Esophagus mucosa (tissue), 1 donor: ENCODE measurements around the gene FOXI1. TPM values are rescaled to one million over a fixed set of nuclear protein-coding genes. Genes with fewer than 3 reads are reported as not detected.

ENCODE experiments used
- ATAC-seq: fragments of 200-7000 bp; cut with Tn5 transposase; one replicate; pipeline ENCODE4 v1.9.1; 2020
- total RNA-seq: library from RNA; stranded (reverse); gene quantifications from one replicate; pipeline ENCODE4 v1.2.4, GENCODE V29; 2023
- donor health status: DM: yes; HTN: yes; CAD: no.

Gene FOXI1
- 0.16 TPM for total RNA-seq

DNA sequence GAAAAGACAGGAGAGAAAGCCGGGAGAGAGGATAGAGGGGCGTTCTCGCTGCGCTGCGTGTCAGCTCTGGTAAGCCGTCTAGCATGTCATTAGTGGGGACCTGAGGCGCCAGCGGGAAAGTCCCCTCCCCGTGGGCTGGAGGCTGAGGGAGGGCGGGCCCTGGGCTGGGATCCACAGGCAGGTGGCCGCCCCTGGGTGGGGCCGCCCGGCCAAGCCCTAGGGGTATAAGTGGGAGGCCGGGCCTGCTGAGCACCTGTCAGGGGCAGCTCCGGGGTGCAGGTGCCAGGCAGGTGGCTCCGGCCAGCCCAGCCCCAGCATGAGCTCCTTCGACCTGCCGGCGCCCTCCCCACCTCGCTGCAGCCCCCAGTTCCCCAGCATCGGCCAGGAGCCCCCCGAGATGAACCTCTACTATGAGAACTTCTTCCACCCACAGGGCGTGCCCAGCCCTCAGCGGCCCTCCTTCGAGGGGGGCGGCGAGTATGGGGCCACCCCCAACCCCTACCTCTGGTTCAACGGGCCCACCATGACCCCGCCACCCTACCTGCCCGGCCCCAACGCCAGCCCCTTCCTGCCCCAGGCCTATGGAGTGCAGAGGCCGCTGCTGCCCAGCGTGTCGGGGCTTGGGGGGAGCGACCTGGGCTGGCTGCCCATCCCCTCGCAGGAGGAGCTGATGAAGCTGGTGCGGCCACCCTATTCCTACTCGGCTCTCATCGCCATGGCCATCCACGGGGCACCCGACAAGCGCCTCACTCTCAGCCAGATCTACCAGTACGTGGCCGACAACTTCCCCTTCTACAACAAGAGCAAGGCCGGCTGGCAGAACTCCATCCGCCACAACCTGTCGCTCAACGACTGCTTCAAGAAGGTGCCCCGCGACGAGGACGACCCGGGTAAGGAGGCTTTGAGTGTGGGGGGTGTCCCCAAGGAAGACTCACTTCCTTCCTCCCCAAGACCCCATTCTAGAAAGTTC, at the start of gene FOXI1:
Gene FOXI1, plus strand, starts transcription at position 256 of the 970 bp plus-strand sequence. Its CDS starts 61 bp downstream, at position 317.
- peak; percentile 28 for ATAC-seq

DNA sequence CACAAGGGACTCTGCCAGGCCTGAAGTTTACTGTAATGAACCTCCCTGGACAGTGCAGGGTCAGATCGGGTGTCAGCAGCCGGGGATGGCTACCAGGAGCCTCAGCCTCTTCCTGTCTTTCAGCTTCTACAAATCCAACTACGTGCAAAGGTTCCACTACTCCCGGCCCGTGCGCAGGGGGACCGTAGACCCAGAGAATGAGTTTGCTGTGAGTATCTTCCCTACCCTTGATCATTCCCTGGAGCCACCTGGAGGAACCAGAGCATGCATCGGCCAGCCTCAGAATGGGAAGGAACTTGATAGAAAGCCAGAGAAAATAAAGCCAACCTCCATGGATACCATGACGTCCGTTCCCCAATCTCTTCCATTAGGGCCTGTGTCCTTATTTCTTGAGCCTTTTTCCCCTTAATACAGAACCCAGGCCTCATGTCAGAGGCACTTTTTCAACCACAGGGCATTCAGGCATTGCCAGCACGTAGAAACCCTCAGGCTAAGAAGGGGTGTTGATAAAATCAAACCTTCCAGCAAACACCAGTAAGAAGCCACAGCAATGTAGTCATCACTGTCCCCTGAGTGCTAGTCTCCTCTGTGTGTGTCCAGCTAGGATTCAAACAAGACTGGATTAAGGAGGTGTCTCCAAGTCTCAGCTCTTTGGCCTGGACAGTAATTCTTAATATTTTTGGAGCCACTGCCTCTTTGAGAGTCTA, 49.0 kb upstream of the FOXI1 start:
- ATAC-seq: no peak

DNA sequence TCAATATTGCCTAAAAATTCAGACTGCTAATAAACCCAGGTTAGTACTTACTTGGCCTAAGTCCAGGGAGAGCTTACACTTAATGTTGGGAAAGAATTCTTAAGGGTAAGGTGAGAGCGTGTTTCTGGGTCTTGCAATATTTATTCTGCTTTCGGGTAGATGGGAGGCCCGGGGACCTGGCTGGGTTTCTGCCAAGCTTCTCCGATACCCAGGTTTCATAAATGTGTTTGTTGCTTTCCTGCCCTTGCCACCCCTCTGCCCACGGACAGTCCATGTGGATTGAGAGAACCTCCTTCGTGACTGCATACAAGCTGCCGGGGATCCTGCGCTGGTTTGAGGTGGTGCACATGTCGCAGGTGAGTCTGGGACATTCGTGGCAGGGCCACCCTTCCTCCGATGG, 48.4 kb upstream of the FOXI1 start:
- no peak for ATAC-seq

DNA sequence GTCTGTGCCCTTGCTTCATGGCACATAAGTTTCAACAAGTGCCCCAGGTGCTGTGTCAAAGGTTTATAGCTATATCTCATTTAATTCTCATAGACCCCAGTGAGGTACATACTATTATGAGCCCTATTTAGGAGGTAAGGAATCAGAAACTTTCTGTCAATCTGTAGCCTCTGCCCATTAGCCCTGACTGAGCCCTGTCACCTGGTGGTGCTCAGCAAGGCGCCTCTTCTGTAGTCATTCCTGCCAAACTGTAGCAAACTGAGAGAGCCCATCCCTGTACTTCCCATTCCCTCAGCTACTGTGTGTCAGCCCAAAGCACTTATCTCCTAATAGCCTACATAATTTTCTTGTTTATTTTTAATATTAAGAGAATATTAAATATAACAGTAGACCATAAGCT, 46.5 kb upstream of the FOXI1 start:
- no peak for ATAC-seq

DNA sequence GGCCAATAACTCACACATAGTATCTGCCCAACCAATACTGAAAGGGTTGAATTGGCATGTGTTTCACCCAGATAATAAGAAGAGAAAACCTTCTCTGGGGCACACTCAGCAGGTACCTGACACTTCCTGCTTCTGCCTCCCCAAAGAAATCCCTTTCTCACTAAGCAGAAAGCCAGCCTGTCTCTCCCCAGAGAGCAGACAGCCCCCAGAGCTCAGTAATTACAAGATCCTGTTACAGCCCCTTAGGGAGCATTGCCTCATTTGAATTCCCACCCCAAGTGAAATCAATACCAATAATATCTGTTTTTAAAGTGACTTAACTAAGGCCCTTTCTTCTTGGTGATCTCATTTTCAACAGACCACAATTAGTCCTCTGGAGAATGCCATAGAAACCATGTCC, 38.5 kb upstream of the FOXI1 start:
- ATAC-seq: no peak

DNA sequence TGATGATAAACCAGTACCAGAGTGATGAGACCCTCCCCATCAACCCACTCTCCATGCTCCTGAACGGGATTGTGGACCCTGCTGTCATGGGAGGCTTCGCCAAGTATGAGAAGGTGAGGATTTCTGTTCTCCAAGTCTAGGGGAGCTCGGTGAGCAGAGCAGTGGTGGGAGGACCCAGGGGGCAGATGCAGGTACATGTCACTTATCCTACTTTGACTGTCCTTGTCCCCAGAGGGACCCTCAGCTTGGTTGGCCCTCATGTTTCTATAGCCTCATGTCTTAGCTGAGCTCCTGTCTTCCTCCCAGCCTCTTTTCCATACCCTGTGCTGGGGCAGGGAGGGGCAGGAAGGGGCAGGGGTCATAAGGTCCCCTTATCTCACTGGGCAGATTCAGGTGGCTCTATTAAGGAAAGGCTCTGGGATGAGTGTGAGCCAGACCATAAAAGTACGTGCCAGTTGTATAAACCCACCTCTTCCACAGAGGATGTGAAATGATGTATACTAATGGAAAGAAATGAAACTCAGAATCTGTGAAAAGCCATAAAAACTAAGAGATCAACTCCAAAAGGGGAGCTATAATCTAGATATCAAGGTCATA, 38.0 kb upstream of the FOXI1 start:
- no peak for ATAC-seq

DNA sequence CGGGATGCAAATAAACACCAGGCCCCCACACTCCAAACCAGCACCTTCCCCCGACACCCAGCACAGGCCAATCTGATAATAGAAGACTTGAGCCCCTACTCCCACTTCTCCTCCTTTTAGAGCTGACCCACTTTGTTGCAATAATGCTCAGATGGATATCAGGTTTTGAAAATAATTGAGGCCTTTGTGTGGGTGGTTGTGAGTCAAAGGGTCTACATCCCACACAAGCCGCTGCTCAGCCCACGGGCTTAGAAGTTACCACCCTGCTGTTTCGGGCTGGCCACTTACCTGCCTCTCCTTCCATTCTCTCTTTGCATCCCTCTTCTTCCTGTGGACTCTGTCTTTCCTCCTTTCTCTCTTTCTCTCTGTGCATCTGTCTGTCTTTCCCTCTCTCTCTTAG, 36.2 kb upstream of the FOXI1 start:
- ATAC-seq: no peak

DNA sequence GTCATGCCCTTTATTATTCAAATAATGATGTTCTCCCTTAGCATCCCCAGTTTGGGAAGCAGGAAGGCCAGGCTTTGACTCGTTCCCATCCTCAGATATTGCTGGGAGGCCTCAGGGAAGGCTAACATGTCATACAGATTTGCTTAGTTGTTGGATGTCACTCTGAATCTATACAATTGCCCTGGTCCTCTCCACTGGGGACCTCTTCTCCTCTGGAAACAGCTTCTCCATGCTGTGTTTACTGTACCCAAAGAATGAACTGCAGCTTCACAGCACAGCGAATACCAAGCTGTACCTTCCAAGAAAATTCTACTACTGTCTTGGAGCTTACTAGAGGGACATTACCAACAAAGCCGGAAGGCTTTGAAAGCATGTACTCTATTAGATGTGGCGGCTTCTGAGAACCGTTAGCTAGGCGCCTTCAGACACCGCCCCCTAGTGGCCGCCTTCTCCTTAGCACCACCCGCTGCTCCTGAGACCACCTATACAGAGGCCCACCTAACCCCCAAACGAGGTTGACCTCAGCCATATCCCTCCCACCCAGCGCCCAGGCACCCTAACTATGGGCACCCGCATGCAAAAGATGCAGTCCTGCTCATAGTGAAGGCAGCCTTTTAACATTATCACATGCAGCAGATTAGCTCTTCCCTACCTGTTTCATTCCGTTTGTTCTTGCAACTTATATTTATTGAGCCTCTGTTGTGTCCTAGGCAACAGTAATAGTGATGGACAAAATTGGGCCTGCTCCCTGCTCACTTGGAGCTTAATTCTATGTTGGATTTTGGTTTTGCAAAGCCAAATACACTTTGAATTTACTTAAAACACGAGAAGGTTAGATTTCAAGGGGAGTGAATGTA, 34.9 kb upstream of the FOXI1 start:
- no peak for ATAC-seq

DNA sequence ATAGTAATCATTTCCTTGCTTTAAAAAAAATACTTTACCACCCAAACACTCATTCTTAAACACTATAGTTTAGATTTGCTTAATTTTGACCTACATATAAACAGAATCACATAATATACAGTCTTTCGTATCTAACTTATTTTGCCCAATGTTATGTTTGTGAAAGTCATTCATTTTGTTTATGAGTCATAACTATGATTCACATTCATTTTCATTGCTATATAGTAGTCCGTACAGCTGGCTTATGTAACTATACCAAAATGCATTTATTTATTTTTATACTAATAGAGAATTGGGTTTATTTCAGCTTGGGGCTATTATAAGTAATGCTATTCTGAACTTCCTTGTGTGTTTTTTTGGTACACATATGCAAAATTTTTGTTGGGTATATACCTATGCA, 33.9 kb upstream of the FOXI1 start:
- no peak for ATAC-seq

DNA sequence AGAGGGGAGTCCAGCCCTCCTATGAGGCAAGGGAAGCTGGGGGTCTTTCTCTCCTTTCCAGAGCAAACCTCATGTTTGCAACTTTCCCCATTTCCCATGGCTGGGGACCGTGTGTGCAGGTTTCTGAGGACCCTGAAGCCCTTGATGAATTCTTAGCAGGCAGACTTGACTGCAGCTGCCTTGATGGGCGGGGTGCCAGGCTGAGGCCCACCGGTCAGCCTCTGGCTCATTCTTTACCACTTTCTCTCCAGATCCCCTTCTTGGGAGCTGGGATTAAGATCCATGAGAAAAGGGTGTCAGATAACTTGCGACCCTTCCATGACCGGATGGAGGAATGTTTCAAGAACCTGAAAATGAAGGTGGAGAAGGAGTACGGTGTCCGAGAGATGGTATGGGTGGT, 30.0 kb upstream of the FOXI1 start:
- ATAC-seq: no peak

DNA sequence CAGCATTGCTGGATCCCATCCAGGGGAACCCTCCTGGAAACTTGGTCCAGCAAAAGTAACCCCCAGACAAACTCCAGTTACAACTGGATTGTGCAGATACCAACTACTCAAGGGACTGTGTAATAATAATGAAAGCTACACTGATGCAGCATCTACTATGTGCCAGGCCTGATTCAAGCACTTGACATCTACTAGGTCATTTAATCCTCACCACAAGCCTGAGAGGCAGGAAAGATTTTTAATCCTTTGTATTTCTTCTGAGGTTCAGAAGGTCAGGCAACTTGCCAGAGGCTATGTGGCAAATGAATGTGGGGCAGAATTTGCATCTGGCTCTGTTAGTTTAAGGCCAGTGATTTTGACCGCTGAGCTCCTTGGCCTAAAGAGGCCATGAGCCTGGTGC, 29.5 kb upstream of the FOXI1 start:
- ATAC-seq: no peak

DNA sequence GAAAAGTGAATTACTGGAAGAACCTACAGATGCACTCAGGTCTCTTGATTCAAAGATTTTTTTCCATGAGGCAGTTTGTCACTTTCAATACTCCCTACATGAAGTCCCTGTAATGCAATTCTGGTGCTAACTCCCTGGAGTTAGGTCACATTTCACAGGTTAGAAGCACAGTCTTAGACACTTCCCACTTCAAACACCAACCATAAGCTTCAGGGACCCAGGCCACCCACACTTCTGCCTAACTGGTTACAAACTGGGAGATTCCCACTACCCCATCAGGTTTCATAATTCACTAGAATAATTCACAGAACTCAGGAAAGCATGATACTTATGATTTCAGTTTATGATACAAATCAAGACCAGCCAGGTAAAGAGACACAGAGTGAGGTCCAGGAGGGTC, 29.0 kb upstream of the FOXI1 start:
- ATAC-seq: no peak

DNA sequence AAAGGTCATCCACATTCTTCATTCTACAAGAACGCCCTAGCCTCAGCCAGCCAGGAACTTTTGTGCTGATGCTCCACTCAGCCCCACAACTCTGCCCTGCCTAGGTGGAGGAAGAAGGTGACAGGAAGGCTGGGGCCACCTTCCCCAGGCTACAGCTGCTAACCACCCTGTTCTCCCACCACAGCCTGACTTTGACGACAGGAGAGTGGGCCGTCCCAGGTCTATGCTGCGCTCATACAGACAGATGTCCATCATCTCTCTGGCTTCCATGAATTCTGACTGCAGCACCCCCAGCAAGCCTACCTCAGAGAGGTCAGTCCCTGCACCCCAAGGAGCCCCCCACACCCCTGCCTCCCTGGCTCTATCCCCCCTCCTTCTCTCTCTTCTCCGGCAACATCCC, 28.2 kb upstream of the FOXI1 start:
- no peak for ATAC-seq

DNA sequence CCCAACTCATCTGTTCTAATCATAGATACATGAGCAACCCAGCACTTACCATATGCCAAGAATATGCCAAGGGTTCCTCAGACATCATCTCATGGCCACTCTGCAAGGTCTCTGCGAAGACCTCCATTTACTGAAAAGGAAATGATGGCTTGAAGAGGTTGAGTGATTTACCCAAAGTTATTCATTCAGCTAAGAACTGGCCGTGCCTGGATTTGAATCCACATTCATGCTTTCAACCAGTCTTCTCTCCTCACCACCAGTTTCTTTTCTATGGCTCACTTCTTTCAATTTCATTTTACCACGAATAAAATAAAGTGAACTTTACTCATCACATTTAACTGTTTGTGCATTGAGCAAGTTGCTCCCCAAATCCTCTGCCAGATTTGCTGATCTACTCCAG, 27.2 kb upstream of the FOXI1 start:
- ATAC-seq: no peak

DNA sequence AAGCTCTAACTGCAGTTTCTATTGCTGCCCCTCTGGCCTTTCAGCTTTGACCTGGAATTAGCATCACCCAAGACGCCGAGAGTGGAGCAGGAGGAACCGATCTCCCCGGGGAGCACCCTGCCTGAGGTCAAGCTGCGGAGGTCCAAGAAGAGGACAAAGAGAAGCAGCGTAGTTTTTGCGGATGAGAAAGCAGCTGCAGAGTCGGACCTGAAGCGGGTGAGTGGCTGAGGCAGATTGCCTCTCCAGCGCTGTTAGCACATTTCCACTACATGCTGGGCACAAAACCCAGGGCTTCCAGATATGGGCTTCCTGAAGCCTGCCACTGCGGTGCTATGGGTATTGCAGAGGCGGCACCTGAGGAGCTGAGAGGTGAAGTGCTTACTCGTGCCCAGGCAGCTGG, 26.8 kb upstream of the FOXI1 start:
- ATAC-seq: no peak

DNA sequence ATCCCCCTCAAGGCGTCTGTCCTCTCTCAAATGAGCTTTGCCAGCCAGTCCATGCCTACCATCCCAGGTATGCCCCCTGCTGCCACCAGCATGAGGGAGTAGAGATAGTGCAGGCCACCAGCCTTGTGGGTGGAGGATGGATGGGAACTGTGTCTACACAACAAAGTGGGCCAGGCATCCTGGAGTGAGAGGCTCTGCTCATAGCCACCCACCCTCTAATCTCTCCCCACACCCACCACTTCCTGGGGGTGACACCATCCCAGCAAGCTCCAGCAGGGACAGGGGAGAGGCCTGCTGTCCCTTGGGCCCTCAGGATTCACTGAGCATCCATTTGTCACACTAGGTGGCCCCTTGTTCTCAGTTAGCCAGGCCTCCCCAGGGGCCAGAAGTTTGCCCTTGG, 25.5 kb upstream of the FOXI1 start:
- ATAC-seq: no peak

DNA sequence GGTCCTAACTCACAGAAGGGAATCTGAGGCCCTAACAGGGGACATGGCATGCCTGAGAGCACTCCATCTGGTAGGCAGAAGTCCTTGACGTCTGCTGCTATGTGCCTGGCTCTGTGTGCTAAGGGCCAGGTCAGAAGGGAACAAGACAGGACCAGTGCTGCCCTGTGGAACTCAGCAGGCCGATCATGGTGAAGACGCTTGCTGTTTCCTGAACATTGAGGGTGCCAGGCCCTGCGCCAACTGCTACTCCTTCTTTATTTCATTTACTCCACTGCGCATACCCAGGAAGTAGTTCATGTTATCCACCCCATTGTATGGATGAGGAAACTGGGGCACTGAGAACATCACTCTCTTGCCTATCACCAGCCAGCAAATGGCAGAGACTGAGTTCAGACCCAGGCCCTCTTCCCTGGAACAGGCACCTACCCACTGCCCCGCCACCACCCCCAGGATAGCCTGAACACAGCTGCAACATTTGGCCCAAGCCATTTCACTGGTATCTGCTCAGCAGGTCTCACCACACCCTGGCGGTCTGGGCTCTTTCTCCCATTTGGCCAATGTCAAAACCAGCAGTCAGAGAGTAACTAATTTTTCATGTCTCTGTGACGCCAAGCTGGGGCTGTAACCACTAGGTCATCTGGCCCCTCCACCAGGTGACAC, 24.8 kb upstream of the FOXI1 start:
- ATAC-seq: no peak

DNA sequence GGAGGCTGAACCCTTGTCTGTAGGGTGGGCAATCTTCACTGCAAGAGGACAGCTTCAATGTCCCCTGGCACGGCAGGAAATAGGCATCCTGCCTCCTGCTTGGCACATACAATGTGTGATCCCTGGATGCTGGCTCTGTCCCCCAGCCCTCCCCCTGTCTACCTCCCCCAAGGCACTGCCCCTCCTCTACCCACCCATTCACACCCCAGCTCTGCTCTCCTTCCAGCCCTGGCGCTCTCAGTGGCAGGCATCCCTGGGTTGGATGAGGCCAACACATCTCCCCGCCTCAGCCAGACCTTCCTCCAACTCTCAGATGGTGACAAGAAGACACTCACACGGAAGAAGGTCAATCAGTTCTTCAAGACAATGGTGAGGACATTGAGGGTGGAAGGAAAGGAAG, 24.1 kb upstream of the FOXI1 start:
- no peak for ATAC-seq

DNA sequence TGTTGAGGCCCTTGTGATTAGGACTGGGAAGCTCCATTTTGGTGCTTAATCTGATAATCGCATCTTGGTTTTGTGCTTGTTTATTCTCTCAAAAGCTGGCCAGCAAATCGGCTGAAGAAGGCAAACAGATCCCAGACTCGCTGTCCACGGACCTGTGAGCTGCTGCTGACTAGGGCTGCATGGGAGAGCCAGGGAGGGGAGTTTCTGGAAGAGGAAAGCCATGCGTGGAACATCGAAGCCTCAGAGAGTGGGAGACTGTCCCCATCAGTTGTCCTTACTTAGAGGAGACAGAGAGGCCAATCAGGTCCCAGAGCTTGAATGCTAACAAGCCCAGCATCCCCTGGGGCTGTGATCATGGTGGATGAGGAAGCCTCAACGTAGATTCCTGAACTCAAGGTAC, 23.0 kb upstream of the FOXI1 start:
- no peak for ATAC-seq

DNA sequence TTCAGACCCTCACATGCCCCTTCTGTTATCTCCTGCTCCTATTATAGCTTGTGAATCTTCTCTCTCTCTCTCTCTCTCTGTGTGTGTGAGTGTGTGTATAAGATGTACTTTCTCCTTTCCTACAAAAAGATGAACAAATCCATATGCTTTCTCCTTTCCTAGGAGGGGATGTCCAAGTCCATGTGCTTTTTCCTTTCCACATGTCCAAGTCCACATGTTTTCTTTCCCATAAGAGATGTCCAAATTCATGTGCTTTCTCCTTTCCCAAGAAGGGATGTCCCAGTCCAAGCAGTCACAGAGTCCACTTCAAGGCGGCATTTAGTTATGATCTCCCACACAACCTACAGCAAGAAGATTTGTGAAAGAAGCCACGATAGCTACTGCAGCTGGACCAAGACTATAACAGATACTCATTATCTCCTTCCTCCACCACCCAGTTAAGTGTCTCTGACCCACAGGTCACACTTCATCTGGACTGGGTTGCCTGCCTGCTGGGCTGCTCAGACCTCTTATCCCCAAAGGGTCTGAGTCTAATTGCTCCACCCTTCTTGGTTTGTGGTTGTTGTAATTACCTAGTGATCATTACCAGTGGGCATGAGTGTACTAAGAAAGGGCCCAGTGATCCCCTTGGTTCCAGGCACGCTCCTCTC, 18.4 kb upstream of the FOXI1 start:
- ATAC-seq: no peak

DNA sequence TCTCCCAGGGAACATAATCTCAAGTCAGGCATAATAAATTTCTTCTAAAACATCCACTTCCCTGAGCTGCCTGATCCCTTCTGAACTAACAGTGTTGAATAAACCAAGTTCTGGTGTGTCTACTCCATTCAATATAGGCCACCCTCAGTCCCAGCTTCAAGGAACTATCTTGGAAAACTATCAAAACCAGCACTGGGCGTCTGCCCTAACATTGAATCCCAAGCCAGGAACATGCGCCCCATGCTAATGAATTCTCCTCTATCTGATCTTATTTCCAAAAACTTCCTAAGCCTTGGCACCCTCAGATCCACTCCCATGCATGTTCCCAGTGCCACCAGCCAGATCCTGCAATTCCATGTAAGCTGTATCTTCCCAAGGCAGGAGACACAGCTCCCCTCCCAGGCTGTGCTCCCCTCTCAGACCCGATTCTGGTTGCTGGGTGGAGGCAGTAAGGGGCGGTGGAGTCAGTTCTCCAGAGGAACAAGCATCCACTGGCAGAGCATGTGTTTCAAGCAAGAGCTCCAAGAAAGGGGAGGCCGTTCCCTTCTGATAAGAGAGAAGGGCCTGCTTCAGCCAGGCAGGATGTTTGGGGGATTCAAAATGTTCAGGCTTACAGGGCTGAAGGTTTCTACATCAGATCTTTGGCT, 13.1 kb upstream of the FOXI1 start:
- no peak for ATAC-seq
